Measurements from ENCODE around the gene EN1. TPM values are rescaled to one million over a fixed set of nuclear protein-coding genes. Genes with fewer than 3 reads are reported as not detected.
A peak's percentile ranks its signal among the peaks of the same experiment; 100 is the strongest.

Gene EN1
- total and polyA plus RNA-seq, 7 donors: 0.70 to 9.5 (median 1.1) TPM

DNA sequence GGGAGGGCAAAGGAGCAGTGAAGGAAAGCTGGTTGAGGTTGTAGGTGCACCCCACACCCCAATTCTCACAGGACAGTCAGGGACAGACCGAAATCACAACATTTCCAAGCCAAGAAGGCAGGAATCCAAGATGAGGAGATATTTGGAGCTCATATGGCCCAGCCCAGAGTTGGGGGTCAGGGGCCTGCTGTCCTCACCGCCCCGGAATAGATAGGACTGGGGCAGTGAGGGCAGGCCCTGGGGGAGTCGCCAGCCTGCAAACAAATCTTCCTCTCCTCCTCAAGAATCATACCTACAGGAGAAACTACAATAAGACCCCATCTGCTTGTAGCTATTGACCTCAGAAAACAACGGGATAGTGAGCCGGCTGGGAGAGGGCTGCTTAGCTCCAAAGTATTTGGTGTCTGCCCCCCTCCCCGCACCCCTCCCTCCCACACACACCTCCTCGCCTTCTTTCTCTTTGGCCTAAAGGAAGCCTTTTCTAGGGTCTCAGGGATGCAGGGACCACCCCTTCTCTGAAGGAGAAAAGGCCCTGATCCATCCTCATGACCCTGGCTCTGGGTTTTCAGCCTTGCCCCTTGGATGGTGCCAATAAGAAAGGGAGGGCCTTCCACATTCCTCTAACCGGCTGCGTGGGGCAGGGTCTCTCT, 3.8 kb downstream of the EN1 start:
- intact Hi-C loops (cut with DNase I): loop anchor here in 1 of 2 donors (5.0 kb wide), 1 partner anchor 71 kb away; no protein-coding TSS in a partner anchor
- Histone ChIP-seq H3K4me1 (no peaks in the 10 kb centered on the region), H3K27ac (peak overlapping the region; percentile 60)

DNA sequence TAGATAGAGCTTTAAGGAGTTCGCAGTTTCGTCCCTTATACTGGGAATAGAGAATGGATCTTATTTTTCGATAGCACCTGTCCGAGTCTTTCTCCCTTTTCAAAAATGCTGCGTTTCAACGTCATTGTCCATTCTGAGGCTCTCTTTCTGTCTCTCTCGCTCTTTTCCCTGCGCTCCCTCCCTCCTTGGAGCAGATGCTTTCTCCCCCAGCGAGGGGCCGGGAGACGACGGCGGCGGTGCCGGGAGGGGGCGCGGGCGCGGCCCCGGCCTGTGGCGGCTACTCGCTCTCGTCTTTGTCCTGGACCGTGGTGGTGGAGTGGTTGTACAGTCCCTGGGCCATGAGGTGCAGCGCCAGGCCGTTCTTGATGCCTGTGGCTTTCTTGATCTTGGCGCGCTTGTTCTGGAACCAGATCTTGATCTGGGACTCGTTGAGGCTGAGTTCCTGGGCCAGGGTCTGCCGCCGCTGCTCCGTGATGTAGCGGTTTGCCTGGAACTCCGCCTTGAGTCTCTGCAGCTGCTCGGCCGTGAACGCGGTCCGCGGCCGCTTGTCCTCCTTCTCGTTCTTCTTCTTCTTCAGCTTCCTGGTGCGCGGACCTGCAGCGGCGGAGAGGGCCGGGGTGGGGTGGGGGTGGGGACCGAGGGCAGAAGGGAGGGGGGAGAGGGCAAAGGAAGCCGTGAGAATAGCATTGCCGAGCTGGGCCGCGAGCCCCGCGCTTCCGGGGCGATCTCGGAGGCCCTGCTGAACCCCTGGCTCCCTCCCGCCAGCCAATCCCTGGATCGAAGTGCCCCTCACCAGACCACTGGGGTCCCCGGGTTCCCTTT, 4.6 kb downstream of the EN1 start:
- intact Hi-C loops (cut with DNase I): loop anchor here in 1 of 2 donors (5.0 kb wide), 1 partner anchor 71 kb away; no protein-coding TSS in a partner anchor
- 14 to 33% (median 17%) methylated on average over 55 to 60 of the region's 60 CpGs for WGBS, 3 donors
- DNase-seq (no peak), ATAC-seq (peak in 1 of 4 donors; percentile 21)
- H3K36me3 ChIP-seq (ENCODE audit: insufficient read depth in 1 of 2, low read depth in 1 of 2): no peaks in the 10 kb centered on the region
- no peaks in the 10 kb centered on the region for H3K4me1 ChIP-seq
- H3K4me3 ChIP-seq: peak overlapping the region; percentile 57
- TF ChIP-seq, protein P1, sequence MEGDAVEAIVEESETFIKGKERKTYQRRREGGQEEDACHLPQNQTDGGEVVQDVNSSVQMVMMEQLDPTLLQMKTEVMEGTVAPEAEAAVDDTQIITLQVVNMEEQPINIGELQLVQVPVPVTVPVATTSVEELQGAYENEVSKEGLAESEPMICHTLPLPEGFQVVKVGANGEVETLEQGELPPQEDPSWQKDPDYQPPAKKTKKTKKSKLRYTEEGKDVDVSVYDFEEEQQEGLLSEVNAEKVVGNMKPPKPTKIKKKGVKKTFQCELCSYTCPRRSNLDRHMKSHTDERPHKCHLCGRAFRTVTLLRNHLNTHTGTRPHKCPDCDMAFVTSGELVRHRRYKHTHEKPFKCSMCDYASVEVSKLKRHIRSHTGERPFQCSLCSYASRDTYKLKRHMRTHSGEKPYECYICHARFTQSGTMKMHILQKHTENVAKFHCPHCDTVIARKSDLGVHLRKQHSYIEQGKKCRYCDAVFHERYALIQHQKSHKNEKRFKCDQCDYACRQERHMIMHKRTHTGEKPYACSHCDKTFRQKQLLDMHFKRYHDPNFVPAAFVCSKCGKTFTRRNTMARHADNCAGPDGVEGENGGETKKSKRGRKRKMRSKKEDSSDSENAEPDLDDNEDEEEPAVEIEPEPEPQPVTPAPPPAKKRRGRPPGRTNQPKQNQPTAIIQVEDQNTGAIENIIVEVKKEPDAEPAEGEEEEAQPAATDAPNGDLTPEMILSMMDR (IDR thresholded peaks at IDR 0.05): no peak
- peak overlapping the region; percentile 60 for H3K27ac ChIP-seq
- H3K9me3 ChIP-seq: no peaks in the 10 kb centered on the region
- H3K27me3 ChIP-seq (ENCODE audit: insufficient read depth in 3 of 3, low read length in 2 of 3): peaks cover 0 to 64% (median 31%) of the 10 kb centered on the region in 3 donors

More for the DNA sequence above, 3.8 kb downstream of the EN1 start:
- Histone ChIP-seq H3K9me3 (no peaks in the 10 kb centered on the region), H3K36me3 (ENCODE audit: insufficient read depth in 1 of 2, low read depth in 1 of 2) (no peaks in the 10 kb centered on the region), H3K4me3 (peak overlapping the region; percentile 67), H3K27me3 (ENCODE audit: insufficient read depth in 3 of 3, low read length in 2 of 3) (peaks cover 0 to 63% (median 31%) of the 10 kb centered on the region in 3 donors)
- ATAC-seq: no peak
- WGBS, 3 donors: 58 to 64% (median 63%) methylated on average over 10 of the region's 10 CpGs
- DNase-seq: no peak
- TF ChIP-seq, protein P1 (IDR thresholded peaks at IDR 0.05): no peak

DNA sequence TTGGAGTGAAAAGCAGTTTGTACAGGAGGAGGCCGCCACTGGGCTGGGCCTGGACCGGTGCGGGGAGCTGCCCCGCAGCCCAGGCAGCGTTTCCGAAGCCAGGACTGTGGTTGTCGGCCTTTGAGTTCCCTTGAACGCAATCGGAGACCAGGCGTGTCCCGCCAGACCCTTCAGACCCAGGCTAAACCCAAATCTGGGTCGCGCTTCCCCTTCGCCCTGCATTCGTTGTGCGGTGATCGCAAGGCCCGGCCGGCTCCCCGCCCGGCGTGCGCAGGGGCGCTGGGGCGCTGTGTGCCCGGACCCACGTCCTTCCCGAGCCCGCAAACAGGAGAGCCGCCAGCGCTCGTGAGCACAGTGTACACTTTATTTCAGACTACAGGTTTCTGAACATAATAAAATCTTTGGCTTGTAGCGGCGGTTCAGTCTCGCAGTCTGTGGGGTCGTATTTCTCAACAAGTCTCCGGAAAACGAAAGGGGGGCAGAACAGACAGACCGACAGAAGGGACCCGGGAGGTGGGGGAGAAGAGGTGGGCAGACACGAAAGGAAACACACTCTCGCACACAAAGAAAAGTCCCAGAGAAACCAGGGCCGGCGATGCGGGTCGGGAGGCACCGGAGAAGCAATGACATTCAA, 5.5 kb downstream of the EN1 start:
- Histone ChIP-seq H3K4me3 (peak overlapping the region; percentile 57), H3K9me3 (no peaks in the 10 kb centered on the region), H3K36me3 (ENCODE audit: insufficient read depth in 1 of 2, low read depth in 1 of 2) (no peaks in the 10 kb centered on the region), H3K27ac (peak overlapping the region; percentile 55), H3K27me3 (ENCODE audit: insufficient read depth in 3 of 3, low read length in 2 of 3) (peaks cover 0 to 67% (median 31%) of the 10 kb centered on the region in 3 donors), H3K4me1 (no peaks in the 10 kb centered on the region)
- intact Hi-C loops (cut with DNase I): loop anchor here in 1 of 2 donors (5.0 kb wide), 1 partner anchor 70 kb away; no protein-coding TSS in a partner anchor
- peak in 2 of 4 donors; percentile 29 to 40 for ATAC-seq
- DNase-seq: no peak
- TF ChIP-seq, protein P1 (IDR thresholded peaks at IDR 0.05): no peak
- 38 to 53% (median 42%) methylated on average over 46 to 47 of the region's 47 CpGs for WGBS, 3 donors

DNA sequence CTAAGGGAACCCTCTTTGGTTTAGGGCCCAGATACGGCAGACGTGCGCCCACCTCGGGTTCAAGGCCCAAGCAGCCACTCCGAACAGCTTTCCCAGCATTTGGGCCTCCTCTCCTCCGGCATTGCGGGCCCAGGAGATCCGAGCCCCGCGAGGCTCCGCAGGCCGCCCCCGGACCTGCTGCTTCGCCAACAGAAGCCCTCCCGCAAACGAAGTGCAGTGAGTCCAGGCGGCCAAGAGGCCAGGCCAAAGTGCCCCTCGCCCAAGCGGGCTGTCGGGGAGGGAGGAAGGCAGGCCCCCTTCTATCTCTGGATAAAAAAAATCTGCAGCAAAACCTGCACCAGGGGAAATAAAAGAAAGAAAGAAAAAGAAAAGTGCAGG, 6.0 kb downstream of the EN1 start:
- no peak for DNase-seq
- peak overlapping the region; percentile 55 for H3K27ac ChIP-seq
- WGBS, 3 donors: 65 to 78% (median 70%) methylated on average over 20 of the region's 20 CpGs
- H3K9me3 ChIP-seq: no peaks in the 10 kb centered on the region
- intact Hi-C loops (cut with DNase I): loop anchor here in 1 of 2 donors (5.0 kb wide), 1 partner anchor 69 kb away; no protein-coding TSS in a partner anchor
- H3K36me3 ChIP-seq (ENCODE audit: insufficient read depth in 1 of 2, low read depth in 1 of 2): no peaks in the 10 kb centered on the region
- H3K27me3 ChIP-seq (ENCODE audit: insufficient read depth in 3 of 3, low read length in 2 of 3): peaks cover 0 to 67% (median 31%) of the 10 kb centered on the region in 3 donors
- TF ChIP-seq, protein P1 (IDR thresholded peaks at IDR 0.05): no peak
- no peak for ATAC-seq
- peak overlapping the region; percentile 57 for H3K4me3 ChIP-seq
- no peaks in the 10 kb centered on the region for H3K4me1 ChIP-seq

All from psoas muscle (tissue), 8 donors.